HepG2 (cell line): ENCODE results near the gene FAM131A. TPM values are rescaled to one million over a fixed set of nuclear protein-coding genes. Genes with fewer than 3 reads are reported as not detected.

Source experiments
- ATAC-seq: fragments of 200-7000 bp; cut with Tn5 transposase; 3 replicates; pipeline ENCODE4 v1.9.1; 2020; ENCODE audit warnings: mild to moderate bottlenecking, moderate library complexity
- BruUV-seq: library from RNA; stranded (reverse); fragments of 400-500 nt; replicated peaks from 2 replicates; lab custom pipeline; 2021; lab: Mats Ljungman, UMichigan
- CTCF ChIA-PET: fragments of 300-600 bp; formaldehyde crosslinking; extraction: SDS; loops from one replicate; lab custom pipeline; 2021; ENCODE audit warnings: low total read pairs, inconsistent platforms, low intra/inter-chr PET ratio; lab: Yijun Ruan, JAX
- POLR2A ChIA-PET: fragments of 350-600 bp; sonication (Branson Sonifier 250); formaldehyde crosslinking; loops from one replicate; lab custom pipeline; 2020; ENCODE audit warnings: antibody characterized with exemption, inconsistent platforms; lab: Yijun Ruan, JAX
- DNase-seq: peaks from one replicate; pipeline ENCODE4 v3.0.0-alpha.2; 2015; ENCODE audit warnings: low spot score
- FAIRE-seq: peaks from 3 replicates; lab custom pipeline; 2011; peaks lifted over from hg19 to GRCh38; lab: Jason Lieb, UNC
- H2AFZ ChIP-seq: one replicate; pipeline ENCODE4 v1.6.1; 2011; ENCODE audit warnings: low read length, inconsistent platforms
- H3K27ac ChIP-seq: fragments of 300-600 bp; 3 replicates; pipeline ENCODE4 v1.8.0; 2011; ENCODE audit warnings: mixed run types, mild to moderate bottlenecking, mixed read lengths, low read length, inconsistent platforms; ENCODE audit not compliant: insufficient read depth; ENCODE audit errors: extremely low read length
- H3K27me3 ChIP-seq, 2 experiments: fragments of 200-600 bp in 1 of 2; 2 replicates in 1 of 2; 3 replicates in 1 of 2; pipeline versions ENCODE4 v1.6.0 to v1.8.0; 2011; ENCODE audit warnings: low read length in 2 of 2, mild to moderate bottlenecking in 2 of 2, moderate library complexity in 2 of 2, inconsistent platforms in 1 of 2; ENCODE audit not compliant: insufficient read depth in 2 of 2, control insufficient read depth in 1 of 2
- H3K36me3 ChIP-seq, 2 experiments: fragments of 200-600 bp in 1 of 2; replicated peaks in 1 of 2; 2 replicates in 1 of 2; 3 replicates in 1 of 2; pipeline versions ENCODE4 v1.5.1 to v1.8.0; 2011; ENCODE audit warnings: low read length in 2 of 2, inconsistent platforms in 1 of 2; ENCODE audit not compliant: insufficient read depth in 2 of 2, control insufficient read depth in 1 of 2
- H3K4me1 ChIP-seq: 2 replicates; pipeline ENCODE4 v1.5.1; 2012; ENCODE audit warnings: low read length, inconsistent platforms; ENCODE audit not compliant: insufficient read depth
- H3K4me2 ChIP-seq: 2 replicates; pipeline ENCODE4 v1.6.0; 2011; ENCODE audit warnings: low read depth, low read length, inconsistent platforms
- H3K4me3 ChIP-seq, 3 experiments: fragments of 200-600 bp in 1 of 3; sonication (generic), shearing (Covaris generic) in 1 of 3; replicated peaks in 1 of 3; 2 replicates each; pipeline ENCODE4 v1.5.1; 2011 to 2016; ENCODE audit warnings: low read length in 3 of 3, inconsistent platforms in 2 of 3, low read depth in 2 of 3, mild to moderate bottlenecking in 2 of 3, control low read depth in 1 of 3, mixed read lengths in 1 of 3; ENCODE audit not compliant: insufficient read depth in 1 of 3
- H3K79me2 ChIP-seq: one replicate; pipeline ENCODE4 v1.6.1; 2011; ENCODE audit warnings: low read length, inconsistent platforms; ENCODE audit not compliant: insufficient read depth
- H3K9ac ChIP-seq: 2 replicates; pipeline ENCODE4 v1.6.0; 2011; ENCODE audit warnings: mild to moderate bottlenecking, low read depth, low read length, inconsistent platforms; ENCODE audit not compliant: insufficient read depth
- H3K9me3 ChIP-seq: 2 replicates; pipeline ENCODE4 v1.5.1; 2012; ENCODE audit warnings: mild to moderate bottlenecking, low read length
- H4K20me1 ChIP-seq: 2 replicates; pipeline ENCODE4 v1.6.0; 2011; ENCODE audit warnings: inconsistent platforms, mild to moderate bottlenecking, low read length, moderate library complexity; ENCODE audit not compliant: insufficient read depth
- CENPBD1 ChIP-seq: sonication (generic); formaldehyde crosslinking; IDR thresholded peaks from 2 replicates; pipeline ENCODE4 v1.8.0; 2022; ENCODE audit warnings: missing genetic modification reagents, low read depth, mild to moderate bottlenecking, borderline replicate concordance
- ETV5 ChIP-seq: IDR thresholded peaks from 2 replicates; pipeline ENCODE4 v1.6.1; 2018; ENCODE audit warnings: missing biosample characterization, missing genetic modification reagents, inconsistent platforms, borderline replicate concordance
- FOXA1 ChIP-seq, 2 experiments: fragments of 450-650 bp in 1 of 2; sonication (generic) in 1 of 2; formaldehyde crosslinking in 1 of 2; IDR thresholded peaks; 2 replicates each; pipeline versions ENCODE4 v1.4.0 to v1.6.1; 2016 to 2020; ENCODE audit warnings: missing genetic modification reagents in 1 of 2
- FOXK1 ChIP-seq: sonication (generic); formaldehyde crosslinking; IDR thresholded peaks from 2 replicates; pipeline ENCODE4 v1.4.0; 2020; ENCODE audit warnings: low read depth, missing genetic modification reagents, borderline replicate concordance
- HNRNPL ChIP-seq: fragments of 200-400 bp; formaldehyde crosslinking; IDR thresholded peaks from 2 replicates; pipeline ENCODE4 v1.6.1; 2017; ENCODE audit warnings: mild to moderate bottlenecking, low read depth, low read length
- MTERF4 ChIP-seq: sonication (generic); formaldehyde crosslinking; IDR thresholded peaks from 2 replicates; pipeline ENCODE4 v1.8.0; 2023; ENCODE audit warnings: mild to moderate bottlenecking, missing genetic modification reagents
- MYC ChIP-seq: sonication (generic); formaldehyde crosslinking; IDR thresholded peaks from 2 replicates; pipeline ENCODE4 v1.9.0; 2021; ENCODE audit warnings: missing genetic modification reagents, borderline replicate concordance
- NONO ChIP-seq, 2 experiments: fragments of 450-650 bp in 1 of 2; sonication (generic) in 1 of 2; formaldehyde crosslinking in 1 of 2; IDR thresholded peaks in 1 of 2; conservative IDR thresholded peaks in 1 of 2; 2 replicates each; pipeline versions ENCODE4 v1.6.1 to v1.8.0; 2017 to 2022; ENCODE audit warnings: mild to moderate bottlenecking in 1 of 2, missing genetic modification reagents in 1 of 2, moderate library complexity in 1 of 2
- PRDM4 ChIP-seq: sonication (generic); formaldehyde crosslinking; IDR thresholded peaks from 2 replicates; pipeline ENCODE4 v1.9.0; 2021; ENCODE audit warnings: missing genetic modification reagents, borderline replicate concordance
- RAD51 ChIP-seq: fragments of 450-650 bp; IDR thresholded peaks from 2 replicates; pipeline ENCODE4 v1.6.1; 2016; ENCODE audit warnings: borderline replicate concordance
- TFDP2 ChIP-seq: sonication (generic); formaldehyde crosslinking; IDR thresholded peaks from 2 replicates; pipeline ENCODE4 v1.4.0; 2020; ENCODE audit warnings: missing genetic modification reagents
- UBTF ChIP-seq: sonication (generic); formaldehyde crosslinking; IDR thresholded peaks from 2 replicates; pipeline ENCODE4 v1.4.0; 2020; ENCODE audit warnings: mild to moderate bottlenecking, missing genetic modification reagents
- ZNF33A ChIP-seq: sonication (generic); formaldehyde crosslinking; IDR thresholded peaks from 2 replicates; pipeline ENCODE4 v1.5.1; 2020; ENCODE audit warnings: missing genetic modification reagents, mild to moderate bottlenecking, moderate library complexity, borderline replicate concordance
- WGBS: methylation state at CpG from one replicate; pipeline ENCODE4 v1.1.6; 2017; ENCODE audit warnings: low lambda C conversion rate; 5-methylcytosine and 5-hydroxymethylcytosine counted together
- in situ Hi-C: cut with HindIII; loops from 2 replicates; pipeline ENCODE4 v1.10.0; 2017; ENCODE audit warnings: low pct_unique_long_range_greater_than_20kb; ENCODE audit not compliant: extremely low pct_ligation_motif_present
- intact Hi-C: fragments of 100-400 bp; cut with micrococcal nuclease; formaldehyde crosslinking; loops from one replicate; pipeline ENCODE4 v1.10.0; 2022; ENCODE audit not compliant: unreplicated experiment
- polyA plus RNA-seq, 8 experiments: library from polyadenylated mRNA; depleted of rRNA in 3 of 8; stranded (reverse) in 7 of 8; unstranded in 1 of 8; fragments of >200 nt; fragmentation: Illumina TruSeq in 4 of 8; extraction: Trizol in 4 of 8; gene quantifications; 2 replicates each; pipeline versions ENCODE4 v1.2.1 to v1.2.3, GENCODE V29; 2011 to 2016; ENCODE audit warnings: low read depth in 4 of 8, missing spikeins in 1 of 8, mixed read lengths in 1 of 8; ENCODE audit not compliant: insufficient read depth in 1 of 8
- total RNA-seq, 5 experiments: library from RNA; depleted of rRNA; stranded (reverse); fragments of >200 nt; fragmentation: Illumina TruSeq; extraction: Trizol; gene quantifications; 2 replicates each; pipeline ENCODE4 v1.2.3, GENCODE V29; 2016; ENCODE audit warnings: low read depth in 1 of 5

The FAM131A gene
- total and polyA plus RNA-seq, 2 of the 13 experiments (the other 11 are each of a cell fraction or from before 2014, with no cell fraction given) = 9.2 to 9.3 TPM

GRCh38 chr3:184377374-184377773 lies 40.0 kb downstream of the FAM131A start:
- H3K9me3 ChIP-seq = no peaks in the 10 kb centered on the region
- no TSS peak for BruUV-seq
- no peak overlapping the region for H2AFZ ChIP-seq
- H3K4me1 ChIP-seq = peaks cover 27% of the 10 kb centered on the region
- ATAC-seq = no peak
- DNase-seq = peak; percentile 23
- ChIA-PET CTCF (no interaction called here), POLR2A (interaction anchor here (0.8 to 2.4 kb wide), 10 partner anchors 9 to 136 kb away, joined by 3 to 15 read pairs (median 4); partner anchors contain the start of genes CLCN2 and POLR2H)
- H3K4me2 ChIP-seq = peak overlapping the region; percentile 97
- peak overlapping the region; percentile 79 to 90 (median 90) for H3K4me3 ChIP-seq
- FAIRE-seq = no peak
- H4K20me1 ChIP-seq = 0 out of 2 replicates have a peak, but pooled peaks cover 3% of the 10 kb centered on the region
- H3K36me3 ChIP-seq = peaks cover 11 to 34% of the 10 kb centered on the region in 2 experiments
- in situ Hi-C loops (loop anchor here (10.0 kb wide), 2 partner anchors 87 to 137 kb away; no protein-coding TSS in a partner anchor), intact Hi-C loops (no loop called here)
- H3K9ac ChIP-seq = peak overlapping the region; percentile 83
- H3K27ac ChIP-seq = peak overlapping the region; percentile 90
- no peaks in the 10 kb centered on the region; a peak in 1 of 5 replicates for H3K27me3 ChIP-seq
- peaks cover 25% of the 10 kb centered on the region for H3K79me2 ChIP-seq
- WGBS = 10% methylated on average over 5 of the region's 5 CpGs
- no peak for TF ChIP-seq CENPBD1 (CRISPR knock-in tag)
- no peak for TF ChIP-seq UBTF (CRISPR knock-in tag)
- TF ChIP-seq TFDP2 (CRISPR knock-in tag) = peak; percentile 7; the same call in 1 of the 2 replicates
- TF ChIP-seq HNRNPL = 0 out of 2 replicates have a peak, but pooled peaks have one; percentile 14
- TF ChIP-seq ZNF33A (CRISPR knock-in tag) = no peak
- no peak for TF ChIP-seq PRDM4 (CRISPR knock-in tag)
- TF ChIP-seq ETV5 = peak; percentile 48
- no peak for TF ChIP-seq RAD51
- TF ChIP-seq NONO (IDR thresholded peaks at IDR 0.05) = no peak
- 0 out of 2 replicates have a peak, but pooled peaks have one; percentile 4 for TF ChIP-seq NONO (CRISPR knock-in tag; conservative IDR thresholded peaks at IDR 0.05)
- 0 out of 2 replicates have a peak, but pooled peaks have one; percentile 22 for TF ChIP-seq FOXK1 (CRISPR knock-in tag)
- no peak for TF ChIP-seq FOXA1 (IDR thresholded peaks at IDR 0.05)
- peak; percentile 80 for TF ChIP-seq FOXA1 (CRISPR knock-in tag; IDR thresholded peaks at IDR 0.05)
- TF ChIP-seq MTERF4 (CRISPR knock-in tag) = 0 out of 2 replicates have a peak, but pooled peaks have one; percentile 4
- TF ChIP-seq MYC (CRISPR knock-in tag) = no peak
